Upper lobe of left lung (tissue), 6 donors: ENCODE results near the gene GSC. TPM values are rescaled to one million over a fixed set of nuclear protein-coding genes. Genes with fewer than 3 reads are reported as not detected.
"Not testable (repeated sequence)": the region's sequence is repeated elsewhere in the genome, so short reads cannot be mapped to it uniquely, and the experiment has no call there.

Experiments
- ATAC-seq, 2 donors: fragments of 200-7000 bp; cut with Tn5 transposase; one replicate each; pipeline ENCODE4 v1.9.1; 2022; ENCODE audit warnings: mild to moderate bottlenecking in 2 of 2, moderate library complexity in 2 of 2; ENCODE audit not compliant: low FRiP score in 2 of 2
- DNase-seq, 2 donors: peaks; one replicate each; pipeline ENCODE4 v3.0.0-alpha.2; 2019 to 2020
- H3K27ac ChIP-seq, 4 donors: fragments of 200-600 bp; sonication (generic); one replicate each; pipeline ENCODE4 v1.5.1; 2016 to 2019
- H3K27me3 ChIP-seq, 4 donors: fragments of 200-600 bp; sonication (generic); one replicate each; pipeline ENCODE4 v1.5.1; 2017 to 2019
- H3K36me3 ChIP-seq, 4 donors: fragments of 200-600 bp; sonication (generic); one replicate each; pipeline ENCODE4 v1.5.1; 2016 to 2019
- H3K4me1 ChIP-seq, 4 donors: fragments of 200-600 bp; sonication (generic); one replicate each; pipeline ENCODE4 v1.5.1; 2018 to 2019
- H3K4me3 ChIP-seq, 4 donors: fragments of 200-600 bp; sonication (generic); one replicate each; pipeline ENCODE4 v1.5.1; 2017 to 2019; ENCODE audit warnings: mild to moderate bottlenecking in 2 of 4, moderate library complexity in 1 of 4
- H3K9me3 ChIP-seq, 4 donors: fragments of 200-600 bp; sonication (generic); one replicate each; pipeline ENCODE4 v1.5.1; 2018 to 2019
- EP300 ChIP-seq, 4 donors: sonication (generic); formaldehyde crosslinking; IDR thresholded peaks; one replicate each; pipeline ENCODE4 v1.5.1; 2017; ENCODE audit warnings: antibody characterized with exemption in 4 of 4, control low read depth in 2 of 4
- POLR2A ChIP-seq, 4 donors: fragments of 450-650 bp; IDR thresholded peaks; one replicate each; pipeline ENCODE4 v1.5.1; 2016 to 2017; ENCODE audit warnings: antibody characterized with exemption in 4 of 4, mild to moderate bottlenecking in 2 of 4
- POLR2AphosphoS5 ChIP-seq, 2 donors: sonication (generic); formaldehyde crosslinking; IDR thresholded peaks; one replicate each; pipeline ENCODE4 v1.5.1; 2017; ENCODE audit warnings: antibody characterized with exemption in 2 of 2
- WGBS, 2 donors: methylation state at CpG; one replicate each; pipeline ENCODE4 v1.1.5; 2017 to 2018; 5-methylcytosine and 5-hydroxymethylcytosine counted together
- total RNA-seq, 6 donors: library from RNA; depleted of rRNA in 4 of 6; stranded (reverse); fragments of >200 nt in 4 of 6; gene quantifications; one replicate each; pipeline versions ENCODE4 v1.1.0 to v1.2.1, GENCODE V29; 2016 to 2021
- TF ChIP-seq, protein P1 (sequence below), 6 experiments: fragments of 450-650 bp in 4 of 6; fragments of 200-600 bp in 2 of 6; sonication (generic) in 2 of 6; IDR thresholded peaks; one replicate each; pipeline ENCODE4 v1.5.1; 2016 to 2019; ENCODE audit warnings: antibody characterized with exemption in 6 of 6
- donor health status: DM: no; HTN: no; CAD: no; lungs with moderate emphysema.
- donor health status: DM: no; HTN: yes; CAD: no; lungs with severe emphysema.

Gene GSC
- total RNA-seq, 6 donors from 2014 or later = 0.47 TPM; not detected in 5

- no peaks in the 10 kb centered on the region for H3K27me3 ChIP-seq
- H3K36me3 ChIP-seq = no peaks in the 10 kb centered on the region
- DNase-seq (no peak), ATAC-seq (no peak)
- H3K27ac ChIP-seq = no peak overlapping the region
- no peak overlapping the region for H3K4me3 ChIP-seq
- no peaks in the 10 kb centered on the region for H3K4me1 ChIP-seq
- TF ChIP-seq, protein P1, sequence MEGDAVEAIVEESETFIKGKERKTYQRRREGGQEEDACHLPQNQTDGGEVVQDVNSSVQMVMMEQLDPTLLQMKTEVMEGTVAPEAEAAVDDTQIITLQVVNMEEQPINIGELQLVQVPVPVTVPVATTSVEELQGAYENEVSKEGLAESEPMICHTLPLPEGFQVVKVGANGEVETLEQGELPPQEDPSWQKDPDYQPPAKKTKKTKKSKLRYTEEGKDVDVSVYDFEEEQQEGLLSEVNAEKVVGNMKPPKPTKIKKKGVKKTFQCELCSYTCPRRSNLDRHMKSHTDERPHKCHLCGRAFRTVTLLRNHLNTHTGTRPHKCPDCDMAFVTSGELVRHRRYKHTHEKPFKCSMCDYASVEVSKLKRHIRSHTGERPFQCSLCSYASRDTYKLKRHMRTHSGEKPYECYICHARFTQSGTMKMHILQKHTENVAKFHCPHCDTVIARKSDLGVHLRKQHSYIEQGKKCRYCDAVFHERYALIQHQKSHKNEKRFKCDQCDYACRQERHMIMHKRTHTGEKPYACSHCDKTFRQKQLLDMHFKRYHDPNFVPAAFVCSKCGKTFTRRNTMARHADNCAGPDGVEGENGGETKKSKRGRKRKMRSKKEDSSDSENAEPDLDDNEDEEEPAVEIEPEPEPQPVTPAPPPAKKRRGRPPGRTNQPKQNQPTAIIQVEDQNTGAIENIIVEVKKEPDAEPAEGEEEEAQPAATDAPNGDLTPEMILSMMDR (IDR thresholded peaks at IDR 0.05) = no peak
- TF ChIP-seq POLR2AphosphoS5 (IDR thresholded peaks at IDR 0.05) (no peak), EP300 (IDR thresholded peaks at IDR 0.05) (no peak), POLR2A (IDR thresholded peaks at IDR 0.05) (no peak)
- WGBS, 2 donors = 89 to 90% methylated on average over 8 of the region's 8 CpGs
- H3K9me3 ChIP-seq = no peaks in the 10 kb centered on the region
Observed at GRCh38 chr14:94801225-94801624, 31.3 kb upstream of the GSC start.

DNA sequence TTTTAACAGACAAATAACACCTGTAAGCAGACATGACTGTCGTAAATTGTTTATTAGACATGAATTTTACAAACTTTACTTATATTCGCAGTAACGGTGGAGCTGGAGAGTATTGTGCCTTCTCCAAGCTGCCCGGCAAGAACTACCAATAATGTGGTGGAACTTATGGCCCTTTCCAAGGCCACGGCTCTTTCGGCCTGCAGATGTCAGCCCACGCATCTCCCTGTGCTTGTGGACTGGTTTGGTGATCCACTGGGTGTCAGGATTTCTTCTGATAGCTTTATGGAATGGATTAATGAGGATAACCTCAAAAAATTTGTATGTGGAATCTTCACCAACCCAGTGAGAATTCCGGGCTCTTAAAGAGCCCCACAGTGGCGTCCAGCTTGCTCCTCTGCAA is 30.9 kb upstream of the GSC start:
- not testable (repeated sequence) for DNase-seq, H3K27me3 ChIP-seq, H3K4me3 ChIP-seq, H3K27ac ChIP-seq, H3K36me3 ChIP-seq, H3K9me3 ChIP-seq, H3K4me1 ChIP-seq, ATAC-seq
- 81 to 82% methylated on average over 9 of the region's 9 CpGs for WGBS, 2 donors

DNA sequence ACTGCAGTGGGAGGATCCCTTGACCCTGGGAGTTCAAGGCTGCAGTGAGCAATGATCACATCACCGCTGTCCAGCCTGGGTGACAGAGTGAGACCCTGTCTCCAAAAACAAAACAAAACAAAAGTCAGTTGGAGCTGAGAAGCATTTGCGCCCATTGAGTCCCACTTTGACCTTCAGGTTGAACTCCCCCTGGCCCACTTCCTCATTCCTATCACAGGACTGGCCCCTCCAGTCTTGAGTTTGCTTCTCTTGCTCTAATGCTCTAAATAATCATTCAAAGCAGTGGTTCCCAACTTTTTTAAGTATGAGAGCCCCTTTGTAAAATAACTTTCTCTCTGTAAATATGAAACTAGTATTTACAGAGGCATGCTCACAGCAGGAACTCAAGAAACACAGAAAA is 28.0 kb upstream of the GSC start:
- H3K36me3 ChIP-seq = no peaks in the 10 kb centered on the region
- DNase-seq (no peak), ATAC-seq (no peak)
- H3K27ac ChIP-seq = no peak overlapping the region
- TF ChIP-seq POLR2AphosphoS5 (IDR thresholded peaks at IDR 0.05) (no peak), POLR2A (IDR thresholded peaks at IDR 0.05) (no peak), EP300 (IDR thresholded peaks at IDR 0.05) (no peak)
- TF ChIP-seq, protein P1 (IDR thresholded peaks at IDR 0.05) = no peak
- no peaks in the 10 kb centered on the region for H3K9me3 ChIP-seq
- no peaks in the 10 kb centered on the region for H3K27me3 ChIP-seq
- no peak overlapping the region for H3K4me3 ChIP-seq
- no peaks in the 10 kb centered on the region for H3K4me1 ChIP-seq
- WGBS, 2 donors = 75 to 91% methylated on average over 2 of the region's 2 CpGs

DNA sequence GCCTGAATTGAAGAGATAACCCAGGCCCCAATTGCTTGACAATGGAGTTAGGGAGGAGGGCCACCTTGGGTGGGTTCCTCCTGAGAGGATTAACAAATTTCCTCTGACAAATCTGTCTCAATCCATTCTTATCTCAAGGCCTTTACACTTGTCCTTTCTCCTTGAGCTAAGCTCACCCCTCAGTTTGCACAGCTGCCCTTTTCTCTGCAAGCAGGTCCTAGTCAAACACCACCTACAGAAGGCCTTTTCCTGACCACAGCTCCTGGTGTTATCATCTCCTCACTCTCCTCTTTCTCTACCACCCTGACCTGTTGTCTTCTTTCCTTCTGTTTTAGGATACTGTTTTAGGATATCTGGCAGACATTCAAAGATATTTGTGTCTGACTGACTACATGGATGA is 26.4 kb upstream of the GSC start:
- Histone ChIP-seq H3K27me3 (no peaks in the 10 kb centered on the region), H3K36me3 (no peaks in the 10 kb centered on the region), H3K27ac (no peak overlapping the region), H3K4me1 (no peaks in the 10 kb centered on the region), H3K4me3 (no peak overlapping the region), H3K9me3 (no peaks in the 10 kb centered on the region)
- ATAC-seq (no peak), DNase-seq (no peak)
- TF ChIP-seq POLR2AphosphoS5 (IDR thresholded peaks at IDR 0.05) = no peak
- TF ChIP-seq, protein P1 (IDR thresholded peaks at IDR 0.05) = no peak
- no peak for TF ChIP-seq EP300 (IDR thresholded peaks at IDR 0.05)
- TF ChIP-seq POLR2A (IDR thresholded peaks at IDR 0.05) = no peak

DNA sequence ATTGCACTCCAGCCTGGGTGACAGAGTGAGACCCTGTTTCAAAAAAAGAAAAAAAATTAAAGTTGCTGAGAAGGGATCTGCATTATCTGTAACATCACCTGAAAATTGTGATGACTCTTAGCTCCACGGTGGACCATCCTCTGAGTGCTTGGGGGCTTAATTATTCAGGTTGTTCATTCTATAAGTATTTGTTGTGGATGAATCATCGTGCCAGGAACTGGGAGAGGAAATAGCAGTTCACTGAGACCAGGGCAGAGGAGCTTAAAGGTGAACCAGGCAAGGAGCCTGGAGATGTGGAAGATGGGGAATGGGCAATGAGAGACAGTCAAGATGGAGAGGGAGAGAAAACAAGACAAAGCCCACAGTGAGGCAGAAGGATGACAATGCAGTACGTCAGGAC is 25.5 kb upstream of the GSC start:
- no peaks in the 10 kb centered on the region for H3K4me1 ChIP-seq
- H3K27ac ChIP-seq = no peak overlapping the region
- ATAC-seq = no peak
- no peaks in the 10 kb centered on the region for H3K9me3 ChIP-seq
- H3K36me3 ChIP-seq = no peaks in the 10 kb centered on the region
- 66 to 68% methylated on average over 3 of the region's 3 CpGs for WGBS, 2 donors
- no peak for DNase-seq
- TF ChIP-seq POLR2A (IDR thresholded peaks at IDR 0.05) = no peak
- no peak for TF ChIP-seq POLR2AphosphoS5 (IDR thresholded peaks at IDR 0.05)
- TF ChIP-seq, protein P1 (IDR thresholded peaks at IDR 0.05) = no peak
- no peak overlapping the region for H3K4me3 ChIP-seq
- H3K27me3 ChIP-seq = no peaks in the 10 kb centered on the region
